SU-DHL-6 (cell line): Measurements from ENCODE around the gene WFIKKN2.

Experiments
- H2AFZ ChIP-seq: fragments of 200-600 bp; sonication (generic); 2 replicates; pipeline ENCODE4 v1.6.1; 2014; ENCODE audit warnings: low read depth, mild to moderate bottlenecking, moderate library complexity, mixed read lengths, antibody characterized with exemption, low read length; ENCODE audit not compliant: severe bottlenecking
- H3F3A ChIP-seq: fragments of 200-600 bp; shearing (Covaris generic); 2 replicates; pipeline ENCODE4 v1.6.0; 2016; ENCODE audit warnings: antibody characterized with exemption, mild to moderate bottlenecking; ENCODE audit not compliant: insufficient read depth
- H3K27ac ChIP-seq: fragments of 200-600 bp; sonication (generic); 2 replicates; pipeline ENCODE4 v1.5.1; 2016; ENCODE audit warnings: low read depth, mild to moderate bottlenecking, low read length, moderate library complexity, mixed read lengths
- H3K27me3 ChIP-seq: fragments of 200-600 bp; sonication (generic), shearing (Covaris generic); 2 replicates; pipeline ENCODE4 v1.6.0; 2014; ENCODE audit warnings: mild to moderate bottlenecking, low read length
- H3K36me3 ChIP-seq: fragments of 200-600 bp; sonication (generic); 2 replicates; pipeline ENCODE4 v1.6.1; 2014; ENCODE audit warnings: mild to moderate bottlenecking, low read length, mixed read lengths
- H3K4me2 ChIP-seq: fragments of 300-600, 200-600 bp; shearing (Covaris generic), sonication (generic); 2 replicates; pipeline ENCODE4 v1.6.0; 2014; ENCODE audit warnings: low read length, low read depth, mild to moderate bottlenecking; ENCODE audit not compliant: poor library complexity, severe bottlenecking
- H3K4me3 ChIP-seq: fragments of 200-600 bp; sonication (generic); 2 replicates; pipeline ENCODE4 v1.5.1; 2014; ENCODE audit warnings: antibody characterized with exemption, low read length, mild to moderate bottlenecking, mixed read lengths; ENCODE audit not compliant: insufficient read depth, poor library complexity, severe bottlenecking
- H3K79me2 ChIP-seq: fragments of 200-600 bp; sonication (generic); 2 replicates; pipeline ENCODE4 v1.6.1; 2014; ENCODE audit warnings: mild to moderate bottlenecking, low read length, moderate library complexity; ENCODE audit not compliant: insufficient read depth
- H3K9ac ChIP-seq: fragments of 200-600 bp; sonication (generic); 2 replicates; pipeline ENCODE4 v1.7.0; 2014; ENCODE audit warnings: mild to moderate bottlenecking, low read length
- H3K9me2 ChIP-seq: fragments of 200-600 bp; sonication (generic); replicated peaks from 2 replicates; pipeline ENCODE4 v1.6.1; 2014; ENCODE audit warnings: low read length; ENCODE audit not compliant: insufficient read depth
- H3K9me3 ChIP-seq: fragments of 200-600 bp; sonication (generic); 2 replicates; pipeline ENCODE4 v1.6.1; 2014; ENCODE audit warnings: low read length, mixed read lengths; ENCODE audit not compliant: insufficient read depth
- H4K20me1 ChIP-seq: fragments of 200-600 bp; sonication (generic); 2 replicates; pipeline ENCODE4 v1.6.1; 2014; ENCODE audit warnings: low read depth, mild to moderate bottlenecking, antibody characterized with exemption, low read length, moderate library complexity, mixed read lengths
- EZH2phosphoT487 ChIP-seq: fragments of 200-600 bp; sonication (generic), shearing (Covaris generic); conservative IDR thresholded peaks from 2 replicates; pipeline ENCODE4 v1.6.1; 2018; ENCODE audit warnings: mild to moderate bottlenecking, antibody characterized with exemption, low read length, moderate library complexity, mixed read lengths
- TF ChIP-seq, protein P1 (sequence below): fragments of 200-600 bp; sonication (generic); IDR thresholded peaks from one replicate; pipeline ENCODE4 v1.5.1; 2017; ENCODE audit warnings: antibody characterized with exemption, mild to moderate bottlenecking, low read length, moderate library complexity; ENCODE audit not compliant: insufficient read depth, poor library complexity, severe bottlenecking

Gene WFIKKN2

DNA sequence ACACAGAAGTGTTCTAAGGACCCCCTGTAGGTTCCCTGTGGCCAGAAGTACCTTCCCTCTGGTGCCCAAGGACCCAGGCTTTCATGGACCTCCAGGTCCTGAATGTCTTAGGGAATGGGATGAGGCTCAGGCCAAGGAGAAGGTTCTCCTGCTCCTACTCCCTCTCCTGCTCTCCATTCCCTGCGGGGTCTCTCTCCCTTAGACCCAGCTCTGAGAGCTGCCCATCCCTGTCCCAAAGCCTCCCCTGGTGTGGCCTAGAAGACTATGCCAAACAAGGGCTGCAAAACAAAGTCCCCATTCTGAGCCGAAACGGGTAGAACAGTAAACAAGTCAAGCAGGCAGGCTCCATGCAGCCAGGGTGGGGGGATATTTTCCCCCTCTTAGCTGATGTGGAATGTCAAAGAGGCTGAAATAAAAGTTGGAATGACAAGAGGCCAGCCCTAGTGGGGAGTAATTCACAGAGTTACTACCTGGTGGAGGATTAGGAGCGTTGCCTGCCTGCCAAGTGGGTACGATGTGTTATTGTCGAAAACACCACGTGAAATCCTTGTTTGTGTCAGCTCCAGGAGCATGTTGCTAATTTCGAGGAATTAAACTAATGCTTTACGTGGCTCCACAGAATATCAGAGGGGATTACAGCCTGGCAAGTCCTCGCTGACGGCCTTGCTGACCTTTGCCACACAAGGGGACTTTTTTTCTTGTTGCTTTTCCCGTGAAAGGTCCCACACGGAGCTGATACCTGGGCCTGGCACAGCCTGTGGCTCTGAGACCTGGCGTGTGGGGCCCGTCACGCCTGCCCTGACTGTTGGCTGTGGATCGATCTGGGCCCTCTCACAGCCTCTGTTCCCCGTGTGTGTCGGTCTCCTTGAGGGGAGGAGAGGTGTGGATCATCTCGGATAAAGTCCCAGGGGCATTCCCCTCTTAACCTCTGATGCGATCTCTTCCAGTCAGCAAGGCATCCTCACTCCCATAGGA lies 2.9 kb downstream of the WFIKKN2 start:
- Histone ChIP-seq H3K9me3 (no peaks in the 10 kb centered on the region), H3F3A (no peaks in the 10 kb centered on the region), H3K4me3 (no peak overlapping the region), H3K79me2 (no peaks in the 10 kb centered on the region), H3K9ac (no peak overlapping the region), H3K27me3 (no peaks in the 10 kb centered on the region), H2AFZ (no peak overlapping the region), H3K27ac (no peak overlapping the region), H4K20me1 (no peaks in the 10 kb centered on the region), H3K9me2 (no peaks in the 10 kb centered on the region), H3K4me2 (no peak overlapping the region), H3K36me3 (no peaks in the 10 kb centered on the region)
- TF ChIP-seq, protein P1, sequence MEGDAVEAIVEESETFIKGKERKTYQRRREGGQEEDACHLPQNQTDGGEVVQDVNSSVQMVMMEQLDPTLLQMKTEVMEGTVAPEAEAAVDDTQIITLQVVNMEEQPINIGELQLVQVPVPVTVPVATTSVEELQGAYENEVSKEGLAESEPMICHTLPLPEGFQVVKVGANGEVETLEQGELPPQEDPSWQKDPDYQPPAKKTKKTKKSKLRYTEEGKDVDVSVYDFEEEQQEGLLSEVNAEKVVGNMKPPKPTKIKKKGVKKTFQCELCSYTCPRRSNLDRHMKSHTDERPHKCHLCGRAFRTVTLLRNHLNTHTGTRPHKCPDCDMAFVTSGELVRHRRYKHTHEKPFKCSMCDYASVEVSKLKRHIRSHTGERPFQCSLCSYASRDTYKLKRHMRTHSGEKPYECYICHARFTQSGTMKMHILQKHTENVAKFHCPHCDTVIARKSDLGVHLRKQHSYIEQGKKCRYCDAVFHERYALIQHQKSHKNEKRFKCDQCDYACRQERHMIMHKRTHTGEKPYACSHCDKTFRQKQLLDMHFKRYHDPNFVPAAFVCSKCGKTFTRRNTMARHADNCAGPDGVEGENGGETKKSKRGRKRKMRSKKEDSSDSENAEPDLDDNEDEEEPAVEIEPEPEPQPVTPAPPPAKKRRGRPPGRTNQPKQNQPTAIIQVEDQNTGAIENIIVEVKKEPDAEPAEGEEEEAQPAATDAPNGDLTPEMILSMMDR = no peak
- TF ChIP-seq EZH2phosphoT487 = no peak

DNA sequence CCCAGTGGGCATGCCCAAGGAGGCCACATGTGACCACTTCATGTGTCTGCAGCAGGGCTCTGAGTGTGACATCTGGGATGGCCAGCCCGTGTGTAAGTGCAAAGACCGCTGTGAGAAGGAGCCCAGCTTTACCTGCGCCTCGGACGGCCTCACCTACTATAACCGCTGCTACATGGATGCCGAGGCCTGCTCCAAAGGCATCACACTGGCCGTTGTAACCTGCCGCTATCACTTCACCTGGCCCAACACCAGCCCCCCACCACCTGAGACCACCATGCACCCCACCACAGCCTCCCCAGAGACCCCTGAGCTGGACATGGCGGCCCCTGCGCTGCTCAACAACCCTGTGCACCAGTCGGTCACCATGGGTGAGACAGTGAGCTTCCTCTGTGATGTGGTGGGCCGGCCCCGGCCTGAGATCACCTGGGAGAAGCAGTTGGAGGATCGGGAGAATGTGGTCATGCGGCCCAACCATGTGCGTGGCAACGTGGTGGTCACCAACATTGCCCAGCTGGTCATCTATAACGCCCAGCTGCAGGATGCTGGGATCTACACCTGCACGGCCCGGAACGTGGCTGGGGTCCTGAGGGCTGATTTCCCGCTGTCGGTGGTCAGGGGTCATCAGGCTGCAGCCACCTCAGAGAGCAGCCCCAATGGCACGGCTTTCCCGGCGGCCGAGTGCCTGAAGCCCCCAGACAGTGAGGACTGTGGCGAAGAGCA lies 4.4 kb downstream of the WFIKKN2 start:
- no peaks in the 10 kb centered on the region for H3K27me3 ChIP-seq
- no peak for TF ChIP-seq EZH2phosphoT487
- TF ChIP-seq, protein P1 = no peak
- H3F3A ChIP-seq = no peaks in the 10 kb centered on the region
- H4K20me1 ChIP-seq = no peaks in the 10 kb centered on the region
- H3K27ac ChIP-seq = no peak overlapping the region
- H3K9me2 ChIP-seq = no peaks in the 10 kb centered on the region
- no peak overlapping the region for H3K4me2 ChIP-seq
- no peak overlapping the region for H2AFZ ChIP-seq
- H3K4me3 ChIP-seq = no peak overlapping the region
- no peaks in the 10 kb centered on the region for H3K36me3 ChIP-seq
- H3K9ac ChIP-seq = no peak overlapping the region
- H3K9me3 ChIP-seq = no peaks in the 10 kb centered on the region
- H3K79me2 ChIP-seq = no peaks in the 10 kb centered on the region

DNA sequence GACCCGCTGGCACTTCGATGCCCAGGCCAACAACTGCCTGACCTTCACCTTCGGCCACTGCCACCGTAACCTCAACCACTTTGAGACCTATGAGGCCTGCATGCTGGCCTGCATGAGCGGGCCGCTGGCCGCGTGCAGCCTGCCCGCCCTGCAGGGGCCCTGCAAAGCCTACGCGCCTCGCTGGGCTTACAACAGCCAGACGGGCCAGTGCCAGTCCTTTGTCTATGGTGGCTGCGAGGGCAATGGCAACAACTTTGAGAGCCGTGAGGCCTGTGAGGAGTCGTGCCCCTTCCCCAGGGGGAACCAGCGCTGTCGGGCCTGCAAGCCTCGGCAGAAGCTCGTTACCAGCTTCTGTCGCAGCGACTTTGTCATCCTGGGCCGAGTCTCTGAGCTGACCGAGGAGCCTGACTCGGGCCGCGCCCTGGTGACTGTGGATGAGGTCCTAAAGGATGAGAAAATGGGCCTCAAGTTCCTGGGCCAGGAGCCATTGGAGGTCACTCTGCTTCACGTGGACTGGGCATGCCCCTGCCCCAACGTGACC lies 5.0 kb downstream of the WFIKKN2 start:
- Histone ChIP-seq H3K9me2 (no peaks in the 10 kb centered on the region), H2AFZ (no peak overlapping the region), H3F3A (no peaks in the 10 kb centered on the region), H3K9me3 (no peaks in the 10 kb centered on the region), H3K27ac (no peak overlapping the region), H3K4me3 (no peak overlapping the region), H4K20me1 (no peaks in the 10 kb centered on the region), H3K79me2 (no peaks in the 10 kb centered on the region), H3K27me3 (no peaks in the 10 kb centered on the region), H3K36me3 (no peaks in the 10 kb centered on the region), H3K9ac (no peak overlapping the region), H3K4me2 (no peak overlapping the region)
- TF ChIP-seq, protein P1 = no peak
- TF ChIP-seq EZH2phosphoT487 = no peak
